BLaER1 (cell line): ENCODE data around the gene MEAF6.

Source experiments
- H3K27ac ChIP-seq: shearing (Covaris generic); formaldehyde crosslinking; 2 replicates; pipeline ENCODE4 v1.8.1; 2022
- H3K27me3 ChIP-seq: shearing (Covaris generic); formaldehyde crosslinking; 2 replicates; pipeline ENCODE4 v1.8.1; 2022
- H3K36me3 ChIP-seq: shearing (Covaris generic); formaldehyde crosslinking; 2 replicates; pipeline ENCODE4 v1.8.1; 2022
- H3K4me1 ChIP-seq: shearing (Covaris generic); formaldehyde crosslinking; 2 replicates; pipeline ENCODE4 v1.8.1; 2022
- H3K4me2 ChIP-seq: shearing (Covaris generic); formaldehyde crosslinking; 2 replicates; pipeline ENCODE4 v1.8.1; 2022
- H3K4me3 ChIP-seq: shearing (Covaris generic); formaldehyde crosslinking; 2 replicates; pipeline ENCODE4 v1.8.1; 2022
- H3K9ac ChIP-seq: shearing (Covaris generic); formaldehyde crosslinking; 2 replicates; pipeline ENCODE4 v1.8.1; 2022
- H3K9me3 ChIP-seq: shearing (Covaris generic); formaldehyde crosslinking; 2 replicates; pipeline ENCODE4 v1.8.1; 2022
- H4K20me1 ChIP-seq: shearing (Covaris generic); formaldehyde crosslinking; 2 replicates; pipeline ENCODE4 v1.8.1; 2022
- Cebpa-rat ChIP-seq: shearing (Covaris generic); IDR thresholded peaks from 2 replicates; pipeline ENCODE4 v1.8.1; 2022

Gene MEAF6

DNA sequence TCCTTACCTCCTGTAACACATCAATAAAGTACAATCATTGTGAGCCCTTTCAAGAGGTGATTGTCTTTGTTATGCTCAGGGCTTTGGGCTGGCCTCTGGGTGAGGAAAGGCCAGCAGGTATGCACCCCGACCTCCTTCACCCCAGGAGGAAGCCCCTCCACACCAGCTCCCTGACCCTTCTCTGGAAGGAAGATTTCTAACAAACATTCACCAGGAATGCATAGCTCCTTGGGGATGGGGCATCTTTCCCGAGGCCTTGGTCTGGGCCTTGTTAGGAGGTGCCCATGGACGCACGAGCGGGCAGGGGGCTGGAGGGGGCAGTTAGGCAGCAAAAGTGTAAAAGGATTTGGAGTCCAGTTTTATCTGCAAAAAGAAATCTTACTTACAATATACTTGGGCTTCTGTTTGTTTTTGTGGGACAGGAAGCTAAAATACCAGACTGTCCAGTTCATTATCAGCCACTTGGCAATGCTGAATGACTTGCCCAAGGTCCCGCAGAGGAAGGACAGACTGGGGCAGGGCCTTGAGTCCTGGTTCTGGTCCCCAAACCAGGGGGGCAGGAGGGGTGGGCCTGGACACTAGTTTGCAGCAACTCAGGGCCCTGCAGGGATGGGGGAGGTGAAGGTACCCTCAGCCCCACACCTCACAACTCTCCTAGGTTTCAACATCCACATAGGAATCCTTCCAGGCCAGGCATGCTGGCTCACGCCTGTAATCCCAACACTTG is 30.1 kb downstream of the MEAF6 start:
- no peak overlapping the region for H3K4me3 ChIP-seq
- H3K27ac ChIP-seq = no peak overlapping the region
- no peak overlapping the region for H3K9ac ChIP-seq
- H3K36me3 ChIP-seq = peaks cover 76% of the 10 kb centered on the region
- peaks cover 64% of the 10 kb centered on the region for H4K20me1 ChIP-seq
- H3K4me2 ChIP-seq = no peak overlapping the region
- H3K4me1 ChIP-seq = peaks cover 37% of the 10 kb centered on the region
- H3K27me3 ChIP-seq = no peaks in the 10 kb centered on the region
- TF ChIP-seq Cebpa-rat = no peak
- no peaks in the 10 kb centered on the region for H3K9me3 ChIP-seq

DNA sequence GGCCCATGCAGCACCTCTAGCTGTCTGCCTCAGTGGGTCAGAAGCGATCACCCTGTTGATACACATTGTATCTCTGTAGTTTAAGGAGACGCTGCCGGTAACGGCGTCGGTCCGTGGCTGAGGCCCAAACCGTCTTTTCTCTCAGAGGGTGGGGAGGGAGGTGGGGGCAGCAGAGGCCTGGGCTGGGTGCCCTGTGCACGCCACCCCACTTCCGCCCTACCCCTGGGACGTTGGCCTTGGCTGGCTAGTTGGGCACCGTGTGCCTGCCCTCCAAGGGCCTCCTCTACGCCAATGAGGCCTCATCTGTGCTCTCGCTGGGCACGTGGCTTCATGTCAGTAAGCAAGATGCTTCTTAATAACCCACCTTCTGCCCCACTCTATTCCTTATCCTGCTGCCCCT is 30.8 kb downstream of the MEAF6 start:
- H3K9ac ChIP-seq = no peak overlapping the region
- no peak overlapping the region for H3K4me2 ChIP-seq
- H3K36me3 ChIP-seq = peaks cover 69% of the 10 kb centered on the region
- no peaks in the 10 kb centered on the region for H3K9me3 ChIP-seq
- H4K20me1 ChIP-seq = peaks cover 71% of the 10 kb centered on the region
- no peak overlapping the region for H3K4me3 ChIP-seq
- H3K27ac ChIP-seq = no peak overlapping the region
- no peaks in the 10 kb centered on the region for H3K27me3 ChIP-seq
- TF ChIP-seq Cebpa-rat = no peak
- H3K4me1 ChIP-seq = peaks cover 44% of the 10 kb centered on the region

DNA sequence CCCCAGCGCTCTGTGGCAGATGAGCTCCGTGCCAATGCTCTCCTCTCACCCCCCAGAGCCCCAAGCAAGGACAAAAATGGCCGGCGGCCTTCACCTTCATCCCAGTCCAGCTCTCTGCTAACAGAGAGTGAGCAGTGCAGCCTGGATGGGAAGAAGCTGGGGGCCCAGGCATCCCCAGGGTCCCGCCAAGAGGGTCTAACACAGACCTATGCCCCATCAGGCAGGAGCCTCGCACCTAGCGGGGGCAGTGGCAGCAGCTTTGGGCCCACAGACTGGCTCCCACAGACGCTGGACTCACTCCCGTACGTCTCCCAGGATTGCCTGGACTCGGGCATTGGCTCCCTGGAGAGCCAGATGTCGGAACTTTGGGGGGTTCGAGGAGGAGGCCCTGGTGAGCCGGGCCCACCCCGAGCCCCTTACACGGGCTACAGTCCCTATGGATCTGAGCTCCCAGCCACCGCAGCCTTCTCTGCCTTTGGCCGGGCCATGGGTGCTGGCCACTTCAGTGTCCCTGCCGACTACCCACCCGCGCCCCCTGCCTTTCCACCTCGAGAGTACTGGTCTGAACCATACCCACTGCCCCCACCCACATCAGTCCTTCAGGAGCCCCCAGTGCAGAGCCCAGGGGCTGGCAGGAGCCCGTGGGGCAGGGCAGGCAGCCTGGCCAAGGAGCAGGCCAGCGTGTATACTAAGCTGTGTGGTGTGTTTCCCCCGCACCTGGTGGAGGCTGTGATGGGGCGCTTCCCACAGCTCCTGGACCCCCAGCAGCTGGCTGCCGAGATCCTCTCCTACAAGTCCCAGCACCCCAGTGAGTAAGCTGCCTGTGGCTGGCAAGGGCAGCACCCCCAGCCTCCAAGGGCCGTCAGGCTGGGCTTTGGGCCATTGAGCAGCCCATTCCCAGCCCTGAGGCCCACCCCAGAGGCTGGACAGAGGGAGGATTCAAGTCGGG is 31.5 kb downstream of the MEAF6 start:
- TF ChIP-seq Cebpa-rat = no peak
- Histone ChIP-seq H3K27ac (no peak overlapping the region), H3K4me2 (no peak overlapping the region), H3K27me3 (no peaks in the 10 kb centered on the region), H3K9ac (no peak overlapping the region), H3K4me3 (no peak overlapping the region), H3K9me3 (no peaks in the 10 kb centered on the region), H3K4me1 (peaks cover 51% of the 10 kb centered on the region), H4K20me1 (peaks cover 78% of the 10 kb centered on the region), H3K36me3 (peaks cover 68% of the 10 kb centered on the region)

DNA sequence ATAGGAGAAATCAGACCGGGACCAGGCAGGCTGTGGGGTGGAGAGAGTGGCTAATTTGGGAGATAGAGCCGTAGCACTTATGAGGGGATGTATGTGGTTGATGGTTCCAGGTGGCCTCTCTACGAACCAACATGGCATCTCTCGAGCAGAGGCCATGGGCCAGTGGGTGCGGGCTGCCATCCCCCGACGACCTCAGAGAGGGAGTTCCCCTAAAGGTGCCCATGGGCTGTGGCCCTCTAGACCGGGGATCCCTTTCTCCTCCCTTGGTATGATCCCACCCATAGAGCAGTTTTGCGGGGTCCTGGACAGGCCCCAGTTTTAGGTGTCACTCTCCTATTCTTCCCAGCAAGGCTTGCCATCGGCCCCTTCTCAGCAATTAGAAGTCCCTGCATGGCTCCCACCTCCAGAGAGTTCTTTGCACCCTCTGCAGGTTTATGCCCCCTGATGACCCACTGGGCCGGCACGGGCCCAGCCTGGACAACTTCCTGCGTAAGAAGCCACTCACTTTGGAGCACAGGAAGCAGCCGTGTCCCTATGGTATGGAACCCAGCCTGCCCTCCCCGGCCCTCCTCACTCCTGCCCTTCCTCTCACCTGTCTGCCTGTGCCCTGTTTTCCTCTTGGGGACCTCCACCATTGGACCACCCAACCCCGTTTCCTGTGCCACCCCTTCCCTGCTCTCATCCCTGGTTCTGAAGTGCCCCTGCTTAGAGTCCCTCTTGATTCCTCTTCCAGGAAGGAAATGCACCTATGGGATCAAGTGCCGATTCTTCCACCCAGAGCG is 32.4 kb downstream of the MEAF6 start:
- Histone ChIP-seq H3K27me3 (no peaks in the 10 kb centered on the region), H3K4me3 (no peak overlapping the region), H3K4me2 (no peak overlapping the region), H3K36me3 (peaks cover 68% of the 10 kb centered on the region), H3K27ac (no peak overlapping the region), H4K20me1 (peaks cover 85% of the 10 kb centered on the region), H3K9me3 (no peaks in the 10 kb centered on the region), H3K9ac (no peak overlapping the region), H3K4me1 (peaks cover 57% of the 10 kb centered on the region)
- no peak for TF ChIP-seq Cebpa-rat

DNA sequence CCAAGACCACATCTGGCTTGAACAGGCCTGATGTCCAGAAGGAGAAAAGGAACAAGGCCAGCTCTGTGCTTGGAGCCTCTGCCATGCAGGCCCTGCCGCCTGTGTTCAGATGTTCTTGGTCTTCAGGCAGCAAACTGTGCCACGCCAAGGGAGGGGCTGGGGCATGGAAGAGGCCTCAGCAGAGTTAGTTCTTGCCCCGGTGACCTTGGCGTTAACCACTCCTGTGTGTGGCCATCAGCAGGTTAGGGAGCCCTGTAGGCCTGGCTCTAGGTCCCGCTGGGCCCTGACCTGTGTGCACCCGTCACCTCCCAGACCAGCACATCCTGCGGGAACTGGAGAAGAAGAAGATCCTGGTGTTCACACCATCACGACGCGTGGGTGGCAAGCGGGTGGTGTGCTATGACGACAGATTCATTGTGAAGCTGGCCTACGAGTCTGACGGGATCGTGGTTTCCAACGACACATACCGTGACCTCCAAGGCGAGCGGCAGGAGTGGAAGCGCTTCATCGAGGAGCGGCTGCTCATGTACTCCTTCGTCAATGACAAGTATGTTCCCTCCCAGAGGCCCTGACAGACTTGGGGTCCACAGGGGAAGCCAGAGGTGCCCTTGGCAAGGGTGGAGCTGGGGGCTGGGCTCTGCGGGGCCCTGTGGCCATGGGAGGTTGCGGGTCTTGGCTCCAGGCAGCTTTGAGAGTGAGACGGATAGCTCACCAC is 33.1 kb downstream of the MEAF6 start:
- Histone ChIP-seq H3K36me3 (peaks cover 68% of the 10 kb centered on the region), H3K4me1 (peaks cover 57% of the 10 kb centered on the region), H3K9me3 (no peaks in the 10 kb centered on the region), H3K4me2 (no peak overlapping the region), H3K9ac (no peak overlapping the region), H3K4me3 (no peak overlapping the region), H3K27me3 (no peaks in the 10 kb centered on the region), H4K20me1 (peaks cover 86% of the 10 kb centered on the region), H3K27ac (no peak overlapping the region)
- no peak for TF ChIP-seq Cebpa-rat

DNA sequence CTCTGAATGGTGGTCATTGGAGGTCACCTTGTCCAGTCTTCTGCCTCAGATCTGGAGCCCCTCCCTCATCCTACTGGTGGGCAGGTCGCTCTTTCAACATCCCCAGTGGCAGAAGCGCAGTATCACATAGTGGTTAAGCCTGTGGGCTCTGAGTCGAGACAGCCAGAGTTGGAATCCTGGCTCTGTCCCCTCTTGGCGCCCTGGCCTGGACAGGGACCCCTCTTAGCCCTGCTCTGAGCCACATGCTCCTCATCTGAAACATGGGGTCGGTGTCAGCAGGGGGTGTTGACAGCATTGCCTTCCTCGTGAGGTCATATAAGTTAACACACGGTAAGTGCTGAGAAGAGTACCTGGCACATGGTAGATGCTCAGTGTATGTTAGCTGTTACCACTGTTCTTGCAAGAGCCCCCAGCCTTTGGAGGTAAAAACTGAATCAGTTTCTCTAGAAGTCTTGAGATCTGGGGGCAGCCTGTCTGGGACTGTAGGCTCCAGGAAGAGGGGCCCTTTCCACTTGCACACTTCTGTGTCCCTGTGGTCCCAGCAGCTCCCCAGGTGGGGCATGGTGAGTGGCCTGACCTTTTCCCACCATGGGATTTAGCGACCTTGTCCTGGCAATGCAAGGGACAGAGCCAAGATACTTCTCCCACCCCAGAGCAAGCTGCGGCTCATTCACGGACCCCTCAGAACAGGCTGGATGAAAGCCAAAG is 33.8 kb downstream of the MEAF6 start:
- H3K27ac ChIP-seq = no peak overlapping the region
- H4K20me1 ChIP-seq = peaks cover 91% of the 10 kb centered on the region
- H3K36me3 ChIP-seq = peaks cover 70% of the 10 kb centered on the region
- TF ChIP-seq Cebpa-rat = no peak
- H3K9me3 ChIP-seq = no peaks in the 10 kb centered on the region
- H3K4me1 ChIP-seq = peaks cover 57% of the 10 kb centered on the region
- no peaks in the 10 kb centered on the region for H3K27me3 ChIP-seq
- H3K9ac ChIP-seq = no peak overlapping the region
- no peak overlapping the region for H3K4me3 ChIP-seq
- H3K4me2 ChIP-seq = no peak overlapping the region

DNA sequence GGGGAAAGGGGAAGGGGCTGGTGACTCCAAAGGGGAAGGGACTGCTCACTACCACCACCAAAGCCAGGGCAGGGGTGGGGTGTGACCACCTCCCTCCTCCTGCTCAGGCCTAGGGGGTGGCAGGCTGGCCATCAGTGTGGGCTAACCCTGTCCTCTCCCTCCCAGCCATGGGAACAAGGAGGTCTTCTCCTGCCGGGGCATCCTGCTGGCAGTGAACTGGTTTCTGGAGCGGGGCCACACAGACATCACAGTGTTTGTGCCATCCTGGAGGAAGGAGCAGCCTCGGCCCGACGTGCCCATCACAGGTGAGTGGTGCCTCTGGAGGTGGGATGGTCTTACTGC is 34.5 kb downstream of the MEAF6 start:
- H3K27me3 ChIP-seq = no peaks in the 10 kb centered on the region
- H3K4me2 ChIP-seq = peak overlapping the region; percentile 99
- no peaks in the 10 kb centered on the region for H3K9me3 ChIP-seq
- peaks cover 67% of the 10 kb centered on the region for H3K36me3 ChIP-seq
- H3K9ac ChIP-seq = peak overlapping the region; percentile 72; the same call in 1 of the 2 replicates
- TF ChIP-seq Cebpa-rat = no peak
- peaks cover 92% of the 10 kb centered on the region for H4K20me1 ChIP-seq
- peaks cover 59% of the 10 kb centered on the region for H3K4me1 ChIP-seq
- H3K4me3 ChIP-seq = peak overlapping the region; percentile 59
- peak overlapping the region; percentile 87 for H3K27ac ChIP-seq

DNA sequence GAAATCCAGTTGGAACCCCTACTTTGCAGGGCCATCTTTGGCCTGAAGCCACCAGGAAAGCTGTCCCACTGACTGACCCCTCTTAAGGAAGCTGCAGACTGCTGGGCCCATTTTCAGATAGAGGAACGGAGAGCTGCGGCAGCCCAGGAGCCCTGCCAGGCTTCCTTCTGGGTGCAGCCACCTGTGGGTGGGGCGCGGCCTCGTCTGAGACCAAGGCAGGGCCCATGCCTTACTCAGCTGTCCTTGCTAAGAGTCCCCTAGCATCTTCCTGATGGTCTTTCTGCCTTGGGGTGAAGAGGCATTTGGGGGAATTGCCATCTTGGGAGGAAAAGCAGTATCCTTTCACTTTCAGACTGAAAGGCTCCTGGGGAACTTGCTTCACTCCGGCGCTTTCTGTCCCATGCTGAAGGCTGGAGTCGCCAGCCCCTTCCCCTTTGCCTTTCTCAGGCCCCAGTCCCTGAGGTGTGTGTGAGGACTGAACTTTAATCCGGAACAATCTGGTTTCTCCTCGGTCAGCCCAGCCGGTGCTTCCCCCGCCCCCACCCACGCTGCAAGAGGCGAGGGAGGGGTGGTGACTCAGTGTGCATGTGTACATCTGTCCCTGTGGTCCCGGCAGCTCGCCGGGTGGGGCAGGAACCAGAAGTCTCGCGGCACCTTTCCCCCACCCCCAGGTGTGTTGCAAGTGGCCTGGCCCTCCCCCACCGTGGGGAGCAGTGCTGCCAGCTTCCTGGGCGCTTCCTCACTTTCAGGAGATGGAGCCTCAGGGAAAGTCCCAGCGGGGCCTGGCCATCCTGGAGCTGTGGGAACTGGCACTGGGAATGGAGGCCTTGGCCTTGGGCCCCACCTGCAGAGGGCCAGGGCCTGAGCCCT is 35.1 kb downstream of the MEAF6 start:
- H3K36me3 ChIP-seq = peaks cover 61% of the 10 kb centered on the region
- peaks cover 62% of the 10 kb centered on the region for H3K4me1 ChIP-seq
- H4K20me1 ChIP-seq = peaks cover 92% of the 10 kb centered on the region
- peak overlapping the region; percentile 59 for H3K4me3 ChIP-seq
- TF ChIP-seq Cebpa-rat = no peak
- H3K9ac ChIP-seq = peak overlapping the region; percentile 72
- no peaks in the 10 kb centered on the region for H3K27me3 ChIP-seq
- no peaks in the 10 kb centered on the region for H3K9me3 ChIP-seq
- peak overlapping the region; percentile 99 for H3K4me2 ChIP-seq
- peak overlapping the region; percentile 87 for H3K27ac ChIP-seq
